ENCODE data around the gene HYLS1. TPM values are rescaled to one million over a fixed set of nuclear protein-coding genes. Genes with fewer than 3 reads are reported as not detected.

HYLS1 gene
- total RNA-seq, 1 experiment from 2014 or later = 8.1 TPM

GRCh38 chr11:125939081-125939521, 51.6 kb downstream of the HYLS1 start:
- POLR2A ChIA-PET = interaction anchor here (0.5 kb wide), 1 partner anchor 492 kb away, joined by 3 read pairs; no protein-coding TSS in a partner anchor

DNA sequence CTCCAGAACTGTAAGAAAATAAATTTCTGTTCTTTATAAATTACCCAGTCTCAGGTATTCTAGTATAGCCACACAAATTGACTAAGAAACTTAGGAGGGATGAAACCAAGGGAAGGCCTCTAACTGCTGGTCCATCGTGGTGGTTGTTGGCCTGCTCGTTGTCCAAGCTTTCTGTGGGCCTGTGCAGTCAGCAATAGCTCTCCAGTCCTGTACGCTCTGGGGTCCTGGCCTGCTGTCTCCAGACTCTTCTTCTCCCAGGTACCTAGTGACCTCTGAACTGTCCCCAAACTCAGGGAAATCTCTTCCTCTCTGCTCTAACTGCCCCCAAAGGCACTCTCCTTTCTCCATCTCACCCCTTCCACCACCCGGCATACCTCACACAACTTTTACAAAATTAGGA, 52.7 kb downstream of the HYLS1 start:
- peaks cover 21% of the 10 kb centered on the region for H3K4me1 Mint-ChIP-seq
- TF ChIP-seq MYBL2 (CRISPR knock-in tag; IDR thresholded peaks at IDR 0.05) (no peak), RORB (CRISPR knock-in tag; IDR thresholded peaks at IDR 0.05) (no peak), EMX1 (CRISPR knock-in tag; IDR thresholded peaks at IDR 0.05) (no peak), ZNF317 (CRISPR knock-in tag; IDR thresholded peaks at IDR 0.05; ENCODE audit: borderline replicate concordance, low read depth) (no peak)
- TF ChIP-seq, protein P1, sequence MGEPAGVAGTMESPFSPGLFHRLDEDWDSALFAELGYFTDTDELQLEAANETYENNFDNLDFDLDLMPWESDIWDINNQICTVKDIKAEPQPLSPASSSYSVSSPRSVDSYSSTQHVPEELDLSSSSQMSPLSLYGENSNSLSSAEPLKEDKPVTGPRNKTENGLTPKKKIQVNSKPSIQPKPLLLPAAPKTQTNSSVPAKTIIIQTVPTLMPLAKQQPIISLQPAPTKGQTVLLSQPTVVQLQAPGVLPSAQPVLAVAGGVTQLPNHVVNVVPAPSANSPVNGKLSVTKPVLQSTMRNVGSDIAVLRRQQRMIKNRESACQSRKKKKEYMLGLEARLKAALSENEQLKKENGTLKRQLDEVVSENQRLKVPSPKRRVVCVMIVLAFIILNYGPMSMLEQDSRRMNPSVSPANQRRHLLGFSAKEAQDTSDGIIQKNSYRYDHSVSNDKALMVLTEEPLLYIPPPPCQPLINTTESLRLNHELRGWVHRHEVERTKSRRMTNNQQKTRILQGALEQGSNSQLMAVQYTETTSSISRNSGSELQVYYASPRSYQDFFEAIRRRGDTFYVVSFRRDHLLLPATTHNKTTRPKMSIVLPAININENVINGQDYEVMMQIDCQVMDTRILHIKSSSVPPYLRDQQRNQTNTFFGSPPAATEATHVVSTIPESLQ (CRISPR knock-in tag; IDR thresholded peaks at IDR 0.05) = no peak
- ChIA-PET CTCF (interaction anchor here (3.0 kb wide), 1 partner anchor 253 kb away, joined by 16 read pairs; no protein-coding TSS in a partner anchor), POLR2A (no interaction called here)
- ATAC-seq = no peak
- H3K27ac Mint-ChIP-seq = no peak overlapping the region; the same call in 1 of the 2 replicates
- no peak overlapping the region for H3K4me3 Mint-ChIP-seq
- no peaks in the 10 kb centered on the region; the same call in 1 of the 2 replicates for H3K27me3 Mint-ChIP-seq (ENCODE audit: low read depth)
- H3K9me3 Mint-ChIP-seq = no peaks in the 10 kb centered on the region
- H3K36me3 Mint-ChIP-seq = no peaks in the 10 kb centered on the region
- DNase-seq (ENCODE audit: low spot score) = no peak

More at GRCh38 chr11:125939081-125939521, 51.6 kb downstream of the HYLS1 start:
- H3K27ac Mint-ChIP-seq = peak overlapping the region; percentile 20; the same call in 1 of the 2 replicates
- CTCF ChIA-PET = interaction anchor here (1.0 to 1.4 kb wide), 2 partner anchors 17 to 123 kb away, joined by 3 to 4 read pairs; no protein-coding TSS in a partner anchor
- no peak; the same call in 1 of the 2 replicates for ATAC-seq
- H3K36me3 Mint-ChIP-seq = no peaks in the 10 kb centered on the region
- no peaks in the 10 kb centered on the region for H3K9me3 Mint-ChIP-seq
- no peak for DNase-seq (ENCODE audit: low spot score)
- no peaks in the 10 kb centered on the region for H3K27me3 Mint-ChIP-seq (ENCODE audit: low read depth)
- TF ChIP-seq SP1 (CRISPR knock-in tag; conservative IDR thresholded peaks at IDR 0.05) (no peak), TEAD4 (CRISPR knock-in tag; IDR thresholded peaks at IDR 0.05) (no peak), ZNF416 (CRISPR knock-in tag; IDR thresholded peaks at IDR 0.05) (no peak), NR3C1 (CRISPR knock-in tag; conservative IDR thresholded peaks at IDR 0.05; ENCODE audit: low read depth) (no peak), EMX1 (CRISPR knock-in tag; IDR thresholded peaks at IDR 0.05) (no peak), CBFB (CRISPR knock-in tag; IDR thresholded peaks at IDR 0.05; ENCODE audit: low read depth) (no peak), FOXP1 (CRISPR knock-in tag; IDR thresholded peaks at IDR 0.05; ENCODE audit: borderline replicate concordance) (no peak), ELF4 (CRISPR knock-in tag; IDR thresholded peaks at IDR 0.05; ENCODE audit: low read depth) (no peak), NFATC4 (CRISPR knock-in tag; IDR thresholded peaks at IDR 0.05) (no peak), FOXJ3 (CRISPR knock-in tag; IDR thresholded peaks at IDR 0.05; ENCODE audit: borderline replicate concordance) (no peak), ZNF263 (CRISPR knock-in tag; IDR thresholded peaks at IDR 0.05; ENCODE audit: low read depth) (no peak), MYBL2 (CRISPR knock-in tag; IDR thresholded peaks at IDR 0.05) (no peak), SOX15 (CRISPR knock-in tag; IDR thresholded peaks at IDR 0.05) (no peak), ZBTB21 (CRISPR knock-in tag; IDR thresholded peaks at IDR 0.05; ENCODE audit: borderline replicate concordance) (no peak)
- TF ChIP-seq, protein P2, sequence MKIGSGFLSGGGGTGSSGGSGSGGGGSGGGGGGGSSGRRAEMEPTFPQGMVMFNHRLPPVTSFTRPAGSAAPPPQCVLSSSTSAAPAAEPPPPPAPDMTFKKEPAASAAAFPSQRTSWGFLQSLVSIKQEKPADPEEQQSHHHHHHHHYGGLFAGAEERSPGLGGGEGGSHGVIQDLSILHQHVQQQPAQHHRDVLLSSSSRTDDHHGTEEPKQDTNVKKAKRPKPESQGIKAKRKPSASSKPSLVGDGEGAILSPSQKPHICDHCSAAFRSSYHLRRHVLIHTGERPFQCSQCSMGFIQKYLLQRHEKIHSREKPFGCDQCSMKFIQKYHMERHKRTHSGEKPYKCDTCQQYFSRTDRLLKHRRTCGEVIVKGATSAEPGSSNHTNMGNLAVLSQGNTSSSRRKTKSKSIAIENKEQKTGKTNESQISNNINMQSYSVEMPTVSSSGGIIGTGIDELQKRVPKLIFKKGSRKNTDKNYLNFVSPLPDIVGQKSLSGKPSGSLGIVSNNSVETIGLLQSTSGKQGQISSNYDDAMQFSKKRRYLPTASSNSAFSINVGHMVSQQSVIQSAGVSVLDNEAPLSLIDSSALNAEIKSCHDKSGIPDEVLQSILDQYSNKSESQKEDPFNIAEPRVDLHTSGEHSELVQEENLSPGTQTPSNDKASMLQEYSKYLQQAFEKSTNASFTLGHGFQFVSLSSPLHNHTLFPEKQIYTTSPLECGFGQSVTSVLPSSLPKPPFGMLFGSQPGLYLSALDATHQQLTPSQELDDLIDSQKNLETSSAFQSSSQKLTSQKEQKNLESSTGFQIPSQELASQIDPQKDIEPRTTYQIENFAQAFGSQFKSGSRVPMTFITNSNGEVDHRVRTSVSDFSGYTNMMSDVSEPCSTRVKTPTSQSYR (CRISPR knock-in tag; IDR thresholded peaks at IDR 0.05) = no peak
- TF ChIP-seq, protein P3, sequence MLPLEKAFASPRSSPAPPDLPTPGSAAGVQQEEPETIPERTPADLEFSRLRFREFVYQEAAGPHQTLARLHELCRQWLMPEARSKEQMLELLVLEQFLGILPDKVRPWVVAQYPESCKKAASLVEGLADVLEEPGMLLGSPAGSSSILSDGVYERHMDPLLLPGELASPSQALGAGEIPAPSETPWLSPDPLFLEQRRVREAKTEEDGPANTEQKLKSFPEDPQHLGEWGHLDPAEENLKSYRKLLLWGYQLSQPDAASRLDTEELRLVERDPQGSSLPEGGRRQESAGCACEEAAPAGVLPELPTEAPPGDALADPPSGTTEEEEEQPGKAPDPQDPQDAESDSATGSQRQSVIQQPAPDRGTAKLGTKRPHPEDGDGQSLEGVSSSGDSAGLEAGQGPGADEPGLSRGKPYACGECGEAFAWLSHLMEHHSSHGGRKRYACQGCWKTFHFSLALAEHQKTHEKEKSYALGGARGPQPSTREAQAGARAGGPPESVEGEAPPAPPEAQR (CRISPR knock-in tag; IDR thresholded peaks at IDR 0.05) = no peak
- TF ChIP-seq, protein P4, sequence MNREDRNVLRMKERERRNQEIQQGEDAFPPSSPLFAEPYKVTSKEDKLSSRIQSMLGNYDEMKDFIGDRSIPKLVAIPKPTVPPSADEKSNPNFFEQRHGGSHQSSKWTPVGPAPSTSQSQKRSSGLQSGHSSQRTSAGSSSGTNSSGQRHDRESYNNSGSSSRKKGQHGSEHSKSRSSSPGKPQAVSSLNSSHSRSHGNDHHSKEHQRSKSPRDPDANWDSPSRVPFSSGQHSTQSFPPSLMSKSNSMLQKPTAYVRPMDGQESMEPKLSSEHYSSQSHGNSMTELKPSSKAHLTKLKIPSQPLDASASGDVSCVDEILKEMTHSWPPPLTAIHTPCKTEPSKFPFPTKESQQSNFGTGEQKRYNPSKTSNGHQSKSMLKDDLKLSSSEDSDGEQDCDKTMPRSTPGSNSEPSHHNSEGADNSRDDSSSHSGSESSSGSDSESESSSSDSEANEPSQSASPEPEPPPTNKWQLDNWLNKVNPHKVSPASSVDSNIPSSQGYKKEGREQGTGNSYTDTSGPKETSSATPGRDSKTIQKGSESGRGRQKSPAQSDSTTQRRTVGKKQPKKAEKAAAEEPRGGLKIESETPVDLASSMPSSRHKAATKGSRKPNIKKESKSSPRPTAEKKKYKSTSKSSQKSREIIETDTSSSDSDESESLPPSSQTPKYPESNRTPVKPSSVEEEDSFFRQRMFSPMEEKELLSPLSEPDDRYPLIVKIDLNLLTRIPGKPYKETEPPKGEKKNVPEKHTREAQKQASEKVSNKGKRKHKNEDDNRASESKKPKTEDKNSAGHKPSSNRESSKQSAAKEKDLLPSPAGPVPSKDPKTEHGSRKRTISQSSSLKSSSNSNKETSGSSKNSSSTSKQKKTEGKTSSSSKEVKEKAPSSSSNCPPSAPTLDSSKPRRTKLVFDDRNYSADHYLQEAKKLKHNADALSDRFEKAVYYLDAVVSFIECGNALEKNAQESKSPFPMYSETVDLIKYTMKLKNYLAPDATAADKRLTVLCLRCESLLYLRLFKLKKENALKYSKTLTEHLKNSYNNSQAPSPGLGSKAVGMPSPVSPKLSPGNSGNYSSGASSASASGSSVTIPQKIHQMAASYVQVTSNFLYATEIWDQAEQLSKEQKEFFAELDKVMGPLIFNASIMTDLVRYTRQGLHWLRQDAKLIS (CRISPR knock-in tag; IDR thresholded peaks at IDR 0.05; ENCODE audit: borderline replicate concordance) = no peak
- TF ChIP-seq, protein P5, sequence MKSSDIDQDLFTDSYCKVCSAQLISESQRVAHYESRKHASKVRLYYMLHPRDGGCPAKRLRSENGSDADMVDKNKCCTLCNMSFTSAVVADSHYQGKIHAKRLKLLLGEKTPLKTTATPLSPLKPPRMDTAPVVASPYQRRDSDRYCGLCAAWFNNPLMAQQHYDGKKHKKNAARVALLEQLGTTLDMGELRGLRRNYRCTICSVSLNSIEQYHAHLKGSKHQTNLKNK (CRISPR knock-in tag; IDR thresholded peaks at IDR 0.05) = no peak
- no peak overlapping the region for H3K4me3 Mint-ChIP-seq
- H3K4me1 Mint-ChIP-seq = peaks cover 21% of the 10 kb centered on the region
